Sigmoid colon (tissue), 7 donors: ENCODE data around the gene LONP2. TPM values are rescaled to one million over a fixed set of nuclear protein-coding genes. Genes with fewer than 3 reads are reported as not detected.
"Not testable (repeated sequence)": the region's sequence is repeated elsewhere in the genome, so short reads cannot be mapped to it uniquely, and the experiment has no call there.

Source experiments
- DNase-seq: peaks from one replicate; pipeline ENCODE4 v3.0.0-alpha.2; 2019
- H3K27ac ChIP-seq, 4 donors: fragments of 200-600 bp; sonication (generic); one replicate each; pipeline ENCODE4 v1.5.1; 2016 to 2019; ENCODE audit warnings: mild to moderate bottlenecking in 1 of 4
- H3K27me3 ChIP-seq, 3 donors: fragments of 200-600 bp; sonication (generic); one replicate each; pipeline ENCODE4 v1.5.1; 2019; ENCODE audit warnings: mild to moderate bottlenecking in 1 of 3
- H3K36me3 ChIP-seq, 4 donors: fragments of 200-600 bp; sonication (generic); one replicate each; pipeline ENCODE4 v1.5.1; 2016 to 2019
- H3K4me1 ChIP-seq, 4 donors: fragments of 200-600 bp; sonication (generic); one replicate each; pipeline ENCODE4 v1.5.1; 2017 to 2019
- H3K4me3 ChIP-seq, 4 donors: fragments of 200-600 bp; sonication (generic); one replicate each; pipeline ENCODE4 v1.5.1; 2017 to 2019; ENCODE audit warnings: mild to moderate bottlenecking in 2 of 4, moderate library complexity in 1 of 4
- H3K9me3 ChIP-seq, 4 donors: fragments of 200-600 bp in 3 of 4; sonication (generic) in 3 of 4; one replicate each; pipeline versions ENCODE4 v1.5.1 to v1.6.1; 2013 to 2019
- CTCF ChIP-seq, 4 experiments: fragments of 450-650 bp in 3 of 4; fragments of 200-600 bp in 1 of 4; IDR thresholded peaks; one replicate each; pipeline ENCODE4 v1.5.1; 2016 to 2019; ENCODE audit warnings: antibody characterized with exemption in 4 of 4, mild to moderate bottlenecking in 3 of 4, moderate library complexity in 2 of 4
- EP300 ChIP-seq, 4 donors: sonication (generic); formaldehyde crosslinking; IDR thresholded peaks; one replicate each; pipeline ENCODE4 v1.6.1; 2017; ENCODE audit warnings: antibody characterized with exemption in 4 of 4
- POLR2A ChIP-seq, 2 donors: fragments of 450-650 bp; IDR thresholded peaks; one replicate each; pipeline ENCODE4 v1.6.1; 2016; ENCODE audit warnings: antibody characterized with exemption in 2 of 2, mild to moderate bottlenecking in 2 of 2, moderate library complexity in 2 of 2
- POLR2AphosphoS5 ChIP-seq, 4 donors: sonication (generic); formaldehyde crosslinking; IDR thresholded peaks; one replicate each; pipeline ENCODE4 v1.6.1; 2017; ENCODE audit warnings: antibody characterized with exemption in 4 of 4
- WGBS, 2 donors: extraction: QIAGEN DNeasy Blood & Tissue Kit; methylation state at CpG; one replicate each; pipeline ENCODE4 v1.1.7; 2013; 5-methylcytosine and 5-hydroxymethylcytosine counted together
- intact Hi-C: fragments of 100-400 bp; cut with DNase I; formaldehyde crosslinking; loops from one replicate; pipeline ENCODE4 v1.15.1; 2023
- polyA plus RNA-seq, 3 donors: library from polyadenylated mRNA; stranded (reverse); fragments of 200-250 nt; gene quantifications; one replicate each; pipeline ENCODE4 v1.2.3, GENCODE V29; 2013
- total RNA-seq, 4 donors: library from RNA; depleted of rRNA; stranded (reverse); fragments of >200 nt; gene quantifications; one replicate each; pipeline ENCODE4 v1.1.0, GENCODE V29; 2016
- donor health status: healthy with polysubstance abuse.
- donor health status: Bipolar disorder and iron deficiency.
- donor health status: healthy.

Gene LONP2
- total and polyA plus RNA-seq, 7 donors, result 14.4 to 60.3 (median 42.3) TPM

GRCh38 chr16:48352648-48353390, 108.7 kb downstream of the LONP2 start:
- H3K4me3 ChIP-seq, result no peak overlapping the region
- peaks cover 0 to 66% (median 12%) of the 10 kb centered on the region in 4 donors for H3K36me3 ChIP-seq
- H3K27me3 ChIP-seq, result no peaks in the 10 kb centered on the region
- WGBS, 2 donors, result 78 to 88% methylated on average over 7 of the region's 7 CpGs
- intact Hi-C loops, result loop anchor here (2.0 to 5.0 kb wide), 2 partner anchors 189 to 270 kb away; no protein-coding TSS in a partner anchor
- H3K9me3 ChIP-seq, result no peaks in the 10 kb centered on the region
- H3K4me1 ChIP-seq, result peaks cover 0 to 7% (median 0%) of the 10 kb centered on the region in 4 donors
- no peak overlapping the region for H3K27ac ChIP-seq
- no peak for DNase-seq
- TF ChIP-seq EP300 (IDR thresholded peaks at IDR 0.05), result no peak
- TF ChIP-seq CTCF (IDR thresholded peaks at IDR 0.05), result no peak
- TF ChIP-seq POLR2A (IDR thresholded peaks at IDR 0.05), result no peak
- TF ChIP-seq POLR2AphosphoS5 (IDR thresholded peaks at IDR 0.05), result no peak

- Histone ChIP-seq H3K9me3 (no peaks in the 10 kb centered on the region), H3K36me3 (peaks cover 0 to 66% (median 10%) of the 10 kb centered on the region in 4 donors), H3K4me1 (peaks cover 0 to 7% (median 0%) of the 10 kb centered on the region in 4 donors), H3K4me3 (no peak overlapping the region), H3K27ac (no peak overlapping the region), H3K27me3 (no peaks in the 10 kb centered on the region)
- intact Hi-C loops, result loop anchor here (2.0 to 5.0 kb wide), 2 partner anchors 189 to 269 kb away; no protein-coding TSS in a partner anchor
- WGBS, 2 donors, result 18 to 28% methylated on average over 7 of the region's 7 CpGs
- DNase-seq, result peak; percentile 79
- TF ChIP-seq POLR2AphosphoS5 (IDR thresholded peaks at IDR 0.05) (peak in 3 of 4 donors; percentile 31 to 47 (median 35)), EP300 (IDR thresholded peaks at IDR 0.05) (no peak), CTCF (IDR thresholded peaks at IDR 0.05) (peak; percentile 76 to 89 (median 84))
Observed at GRCh38 chr16:48353565-48354163, 109.6 kb downstream of the LONP2 start.

DNA sequence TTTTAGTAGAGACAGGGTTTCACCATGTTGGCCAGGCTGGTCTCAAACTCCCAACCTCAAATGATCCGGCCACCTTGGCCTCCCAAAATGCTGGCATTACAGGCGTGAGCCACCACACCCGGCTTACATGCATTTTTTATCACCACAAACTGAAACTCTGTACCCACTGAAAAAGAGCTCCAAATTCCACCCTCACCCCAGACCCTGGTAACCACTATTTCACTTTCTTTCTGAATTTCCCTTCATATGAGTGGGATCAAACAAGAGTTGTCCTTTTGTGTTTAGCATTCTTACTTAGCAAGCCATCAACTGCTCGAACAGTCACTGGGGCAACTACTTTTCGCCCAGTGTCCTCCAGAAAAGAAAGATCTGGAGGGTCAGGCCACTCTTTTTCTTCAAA, 110.3 kb downstream of the LONP2 start:
- not testable (repeated sequence) for DNase-seq, H3K27me3 ChIP-seq, H3K9me3 ChIP-seq, H3K4me3 ChIP-seq, H3K4me1 ChIP-seq, H3K27ac ChIP-seq
- peaks cover 0 to 61% (median 10%) of the 10 kb centered on the region in 4 donors for H3K36me3 ChIP-seq
- intact Hi-C loops, result loop anchor here (5.0 kb wide), 1 partner anchor 188 kb away; no protein-coding TSS in a partner anchor
- WGBS, 2 donors, result 97% methylated on average over 5 of the region's 5 CpGs

DNA sequence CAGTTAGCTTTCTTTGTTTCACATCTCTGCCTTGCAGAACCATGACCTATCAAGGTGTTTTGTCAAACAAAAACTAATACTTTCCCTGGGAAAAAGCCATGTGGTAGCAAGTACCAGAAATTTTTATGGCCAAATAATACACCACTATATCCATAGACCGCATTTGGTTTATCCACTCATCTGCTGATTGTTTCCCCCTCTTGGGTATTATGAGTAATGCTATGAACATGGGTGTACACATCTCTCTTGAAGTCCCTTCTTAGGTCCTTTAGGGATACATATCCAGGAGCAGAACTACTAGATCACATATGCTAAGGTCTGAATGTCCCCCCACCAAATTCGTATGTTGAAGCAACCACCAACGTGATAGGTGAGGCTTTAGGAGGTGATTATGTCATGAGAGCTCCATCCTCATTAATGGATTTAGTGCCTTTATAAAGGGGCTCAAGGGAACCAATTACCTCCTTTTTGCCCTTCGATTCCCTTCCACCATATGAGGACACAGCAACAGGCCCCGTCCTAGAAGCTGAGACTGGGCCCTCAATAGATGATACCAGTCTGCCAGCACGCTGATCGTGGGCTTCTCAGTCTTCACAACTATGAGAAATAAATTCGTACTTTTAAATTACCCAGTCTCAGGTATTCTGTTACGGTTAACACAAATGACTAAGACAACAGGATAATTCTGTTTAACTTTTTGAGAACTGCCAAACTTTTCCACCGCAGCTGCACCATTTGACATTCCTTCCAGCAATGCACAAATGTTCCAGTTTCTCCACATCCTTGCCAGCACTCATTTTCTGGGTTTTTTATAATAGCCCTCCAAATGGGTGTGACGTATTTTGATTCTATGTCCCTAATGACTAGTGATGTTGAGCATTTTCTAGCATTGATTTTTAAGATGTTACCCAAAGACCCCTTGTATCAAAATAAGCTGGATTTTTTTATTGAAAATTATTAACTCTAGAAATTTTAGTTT, 111.1 kb downstream of the LONP2 start:
- peaks cover 0 to 54% (median 10%) of the 10 kb centered on the region in 4 donors for H3K36me3 ChIP-seq
- H3K27me3 ChIP-seq, result no peaks in the 10 kb centered on the region
- H3K9me3 ChIP-seq, result no peaks in the 10 kb centered on the region
- intact Hi-C loops, result loop anchor here (5.0 kb wide), 1 partner anchor 187 kb away; no protein-coding TSS in a partner anchor
- peaks cover 0 to 7% (median 0%) of the 10 kb centered on the region in 4 donors for H3K4me1 ChIP-seq
- no peak overlapping the region for H3K4me3 ChIP-seq
- no peak overlapping the region for H3K27ac ChIP-seq
- no peak for DNase-seq
- WGBS, 2 donors, result 91 to 93% methylated on average over 11 of the region's 11 CpGs
- no peak for TF ChIP-seq POLR2A (IDR thresholded peaks at IDR 0.05)
- no peak for TF ChIP-seq EP300 (IDR thresholded peaks at IDR 0.05)
- TF ChIP-seq CTCF (IDR thresholded peaks at IDR 0.05), result no peak
- no peak for TF ChIP-seq POLR2AphosphoS5 (IDR thresholded peaks at IDR 0.05)
